Mammary epithelial cell (primary cell): Measurements from ENCODE around the gene DENND5A.

Experiments
- EZH2 ChIP-seq: IDR thresholded peaks from 2 replicates; pipeline ENCODE4 v1.6.1; 2012; ENCODE audit warnings: low read length, inconsistent platforms, borderline replicate concordance
- TF ChIP-seq, protein P1 (sequence below), 2 donors: IDR thresholded peaks in 1 of 2; conservative IDR thresholded peaks in 1 of 2; 2 replicates each; pipeline ENCODE4 v1.5.1; 2011 to 2012; ENCODE audit warnings: inconsistent platforms in 2 of 2, low read length in 2 of 2, mild to moderate bottlenecking in 2 of 2, control low read depth in 1 of 2, low read depth in 1 of 2; ENCODE audit not compliant: insufficient read depth in 1 of 2; ENCODE audit errors: extremely low read depth in 1 of 2

DNA sequence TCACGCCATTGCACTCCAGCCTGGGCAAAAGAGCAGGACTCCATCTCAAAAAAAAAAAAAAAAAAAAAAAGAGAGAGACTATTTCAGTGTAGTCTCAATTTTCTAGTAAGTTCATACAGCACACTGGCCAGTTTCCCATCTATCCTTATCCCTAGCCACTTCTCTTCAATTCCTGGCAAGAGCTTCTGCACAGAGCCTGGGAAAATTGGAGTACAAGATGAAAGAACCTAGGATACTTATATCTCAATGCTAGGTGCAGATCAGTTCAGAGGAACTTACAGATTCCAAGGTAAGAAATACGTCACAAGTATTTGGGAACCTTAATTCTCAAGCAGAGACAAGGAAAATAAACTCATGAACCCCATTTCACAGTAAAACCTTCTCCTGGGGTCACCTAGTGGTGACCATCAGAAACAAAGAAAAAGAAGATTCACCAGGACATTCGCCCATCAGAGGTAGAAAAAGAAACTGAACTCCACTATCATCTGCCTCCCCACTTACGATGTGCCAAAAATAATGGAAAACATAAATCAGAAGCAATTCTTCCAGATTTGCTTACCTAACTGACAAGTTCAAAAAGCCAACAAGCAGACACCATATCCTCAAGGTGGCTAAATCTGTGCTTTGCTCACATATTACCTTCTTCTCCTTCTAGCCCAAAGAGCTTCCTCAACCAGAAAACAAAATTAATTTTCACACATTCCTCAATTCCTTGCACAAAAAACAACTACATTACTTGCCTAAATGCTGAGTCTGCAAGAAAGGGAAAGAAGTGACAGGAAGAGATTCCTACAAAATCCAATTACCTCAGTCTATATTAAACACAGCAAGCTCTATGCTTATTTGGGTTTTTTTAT lies 4.9 kb downstream of the DENND5A start:
- TF ChIP-seq, protein P1, sequence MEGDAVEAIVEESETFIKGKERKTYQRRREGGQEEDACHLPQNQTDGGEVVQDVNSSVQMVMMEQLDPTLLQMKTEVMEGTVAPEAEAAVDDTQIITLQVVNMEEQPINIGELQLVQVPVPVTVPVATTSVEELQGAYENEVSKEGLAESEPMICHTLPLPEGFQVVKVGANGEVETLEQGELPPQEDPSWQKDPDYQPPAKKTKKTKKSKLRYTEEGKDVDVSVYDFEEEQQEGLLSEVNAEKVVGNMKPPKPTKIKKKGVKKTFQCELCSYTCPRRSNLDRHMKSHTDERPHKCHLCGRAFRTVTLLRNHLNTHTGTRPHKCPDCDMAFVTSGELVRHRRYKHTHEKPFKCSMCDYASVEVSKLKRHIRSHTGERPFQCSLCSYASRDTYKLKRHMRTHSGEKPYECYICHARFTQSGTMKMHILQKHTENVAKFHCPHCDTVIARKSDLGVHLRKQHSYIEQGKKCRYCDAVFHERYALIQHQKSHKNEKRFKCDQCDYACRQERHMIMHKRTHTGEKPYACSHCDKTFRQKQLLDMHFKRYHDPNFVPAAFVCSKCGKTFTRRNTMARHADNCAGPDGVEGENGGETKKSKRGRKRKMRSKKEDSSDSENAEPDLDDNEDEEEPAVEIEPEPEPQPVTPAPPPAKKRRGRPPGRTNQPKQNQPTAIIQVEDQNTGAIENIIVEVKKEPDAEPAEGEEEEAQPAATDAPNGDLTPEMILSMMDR (conservative IDR thresholded peaks at IDR 0.05 in 1 of 2, IDR thresholded peaks at IDR 0.05 in 1 of 2; ENCODE audit: extremely low read depth in 1 of 2, insufficient read depth in 1 of 2, low read depth in 1 of 2, low read length in 2 of 2): peak in 1 of 2 donors; percentile 19
- TF ChIP-seq EZH2: no peak
